Osteocyte (in vitro differentiated cells): ENCODE data around the gene CLDN1. TPM values are rescaled to one million over a fixed set of nuclear protein-coding genes. Genes with fewer than 3 reads are reported as not detected.

Experiments
- DNase-seq: peaks from one replicate; pipeline ENCODE4 v3.0.0; 2021; ENCODE audit warnings: mixed read lengths; ENCODE audit not compliant: unreplicated experiment; ENCODE audit errors: extremely low spot score
- H3K27ac Mint-ChIP-seq: one replicate; pipeline ENCODE4 v1.8.0; 2021; ENCODE audit warnings: mild to moderate bottlenecking, mixed read lengths; ENCODE audit not compliant: unreplicated experiment
- H3K27me3 Mint-ChIP-seq: one replicate; pipeline ENCODE4 v1.8.0; 2021; ENCODE audit warnings: mixed read lengths; ENCODE audit not compliant: unreplicated experiment
- H3K36me3 Mint-ChIP-seq: one replicate; pipeline ENCODE4 v1.8.0; 2021; ENCODE audit warnings: mixed read lengths; ENCODE audit not compliant: unreplicated experiment
- H3K4me1 Mint-ChIP-seq: one replicate; pipeline ENCODE4 v1.8.0; 2021; ENCODE audit warnings: mixed read lengths; ENCODE audit not compliant: unreplicated experiment
- H3K4me3 Mint-ChIP-seq: one replicate; pipeline ENCODE4 v1.8.0; 2021; ENCODE audit warnings: mild to moderate bottlenecking, moderate library complexity, mixed read lengths; ENCODE audit not compliant: unreplicated experiment
- H3K9me3 Mint-ChIP-seq: one replicate; pipeline ENCODE4 v1.8.0; 2021; ENCODE audit warnings: mixed read lengths; ENCODE audit not compliant: unreplicated experiment
- CTCF ChIP-seq: fragments of 200-600 bp; sonication (generic); IDR thresholded peaks from 2 replicates; pipeline ENCODE4 v1.5.0; 2021; ENCODE audit warnings: antibody characterized with exemption, mild to moderate bottlenecking, moderate library complexity
- total RNA-seq: library from RNA; stranded (reverse); gene quantifications from 2 replicates; pipeline ENCODE4 v1.2.1, GENCODE V29; 2021

The CLDN1 gene
- total RNA-seq, 1 donor from 2014 or later: 41.4 TPM

- H3K4me1 Mint-ChIP-seq: peaks cover 55% of the 10 kb centered on the region
- H3K27me3 Mint-ChIP-seq: no peaks in the 10 kb centered on the region
- H3K9me3 Mint-ChIP-seq: no peaks in the 10 kb centered on the region
- no peak overlapping the region for H3K27ac Mint-ChIP-seq
- no peak for TF ChIP-seq CTCF
- no peak for DNase-seq
- peak overlapping the region; percentile 88 for H3K4me3 Mint-ChIP-seq
- no peaks in the 10 kb centered on the region for H3K36me3 Mint-ChIP-seq
Observed at GRCh38 chr3:190319660-190320059, 2.6 kb downstream of the CLDN1 start.

- H3K4me1 Mint-ChIP-seq: peaks cover 55% of the 10 kb centered on the region
- H3K27me3 Mint-ChIP-seq: no peaks in the 10 kb centered on the region
- no peak for TF ChIP-seq CTCF
- no peak for DNase-seq
- peak overlapping the region; percentile 3 for H3K4me3 Mint-ChIP-seq
- H3K27ac Mint-ChIP-seq: no peak overlapping the region
- no peaks in the 10 kb centered on the region for H3K9me3 Mint-ChIP-seq
- no peaks in the 10 kb centered on the region for H3K36me3 Mint-ChIP-seq
Observed at GRCh38 chr3:190318666-190319065, 3.6 kb downstream of the CLDN1 start.

- Mint-ChIP-seq H3K27ac (no peak overlapping the region), H3K27me3 (no peaks in the 10 kb centered on the region), H3K4me3 (no peak overlapping the region), H3K36me3 (peaks cover 7% of the 10 kb centered on the region), H3K9me3 (no peaks in the 10 kb centered on the region), H3K4me1 (peaks cover 24% of the 10 kb centered on the region)
- no peak for TF ChIP-seq CTCF
- no peak for DNase-seq
Observed at GRCh38 chr3:190314741-190315140, 7.5 kb downstream of the CLDN1 start.

- no peak for DNase-seq
- Mint-ChIP-seq H3K4me1 (no peaks in the 10 kb centered on the region), H3K4me3 (no peak overlapping the region), H3K9me3 (no peaks in the 10 kb centered on the region), H3K27ac (no peak overlapping the region), H3K36me3 (peaks cover 29% of the 10 kb centered on the region), H3K27me3 (no peaks in the 10 kb centered on the region)
- no peak for TF ChIP-seq CTCF
Observed at GRCh38 chr3:190309414-190309813, 12.8 kb downstream of the CLDN1 start.

- H3K4me1 Mint-ChIP-seq: peaks cover 2% of the 10 kb centered on the region
- DNase-seq: no peak
- TF ChIP-seq CTCF: no peak
- no peaks in the 10 kb centered on the region for H3K27me3 Mint-ChIP-seq
- H3K9me3 Mint-ChIP-seq: no peaks in the 10 kb centered on the region
- H3K4me3 Mint-ChIP-seq: no peak overlapping the region
- peaks cover 29% of the 10 kb centered on the region for H3K36me3 Mint-ChIP-seq
- H3K27ac Mint-ChIP-seq: no peak overlapping the region
Observed at GRCh38 chr3:190308154-190308553, 14.1 kb downstream of the CLDN1 start.
